Sigmoid colon (tissue), 7 donors: ENCODE data around the gene MYO1C. TPM values are rescaled to one million over a fixed set of nuclear protein-coding genes. Genes with fewer than 3 reads are reported as not detected.

Experiments
- DNase-seq: peaks from one replicate; pipeline ENCODE4 v3.0.0-alpha.2; 2019
- H3K27ac ChIP-seq, 4 donors: fragments of 200-600 bp; sonication (generic); one replicate each; pipeline ENCODE4 v1.5.1; 2016 to 2019; ENCODE audit warnings: mild to moderate bottlenecking in 1 of 4
- H3K27me3 ChIP-seq, 3 donors: fragments of 200-600 bp; sonication (generic); one replicate each; pipeline ENCODE4 v1.5.1; 2019; ENCODE audit warnings: mild to moderate bottlenecking in 1 of 3
- H3K36me3 ChIP-seq, 4 donors: fragments of 200-600 bp; sonication (generic); one replicate each; pipeline ENCODE4 v1.5.1; 2016 to 2019
- H3K4me1 ChIP-seq, 4 donors: fragments of 200-600 bp; sonication (generic); one replicate each; pipeline ENCODE4 v1.5.1; 2017 to 2019
- H3K4me3 ChIP-seq, 4 donors: fragments of 200-600 bp; sonication (generic); one replicate each; pipeline ENCODE4 v1.5.1; 2017 to 2019; ENCODE audit warnings: mild to moderate bottlenecking in 2 of 4, moderate library complexity in 1 of 4
- H3K9me3 ChIP-seq, 4 donors: fragments of 200-600 bp in 3 of 4; sonication (generic) in 3 of 4; one replicate each; pipeline versions ENCODE4 v1.5.1 to v1.6.1; 2013 to 2019
- CTCF ChIP-seq, 4 experiments: fragments of 450-650 bp in 3 of 4; fragments of 200-600 bp in 1 of 4; IDR thresholded peaks; one replicate each; pipeline ENCODE4 v1.5.1; 2016 to 2019; ENCODE audit warnings: antibody characterized with exemption in 4 of 4, mild to moderate bottlenecking in 3 of 4, moderate library complexity in 2 of 4
- EP300 ChIP-seq, 4 donors: sonication (generic); formaldehyde crosslinking; IDR thresholded peaks; one replicate each; pipeline ENCODE4 v1.6.1; 2017; ENCODE audit warnings: antibody characterized with exemption in 4 of 4
- POLR2A ChIP-seq, 2 donors: fragments of 450-650 bp; IDR thresholded peaks; one replicate each; pipeline ENCODE4 v1.6.1; 2016; ENCODE audit warnings: antibody characterized with exemption in 2 of 2, mild to moderate bottlenecking in 2 of 2, moderate library complexity in 2 of 2
- POLR2AphosphoS5 ChIP-seq, 4 donors: sonication (generic); formaldehyde crosslinking; IDR thresholded peaks; one replicate each; pipeline ENCODE4 v1.6.1; 2017; ENCODE audit warnings: antibody characterized with exemption in 4 of 4
- WGBS, 2 donors: extraction: QIAGEN DNeasy Blood & Tissue Kit; methylation state at CpG; one replicate each; pipeline ENCODE4 v1.1.7; 2013; 5-methylcytosine and 5-hydroxymethylcytosine counted together
- intact Hi-C: fragments of 100-400 bp; cut with DNase I; formaldehyde crosslinking; loops from one replicate; pipeline ENCODE4 v1.15.1; 2023
- polyA plus RNA-seq, 3 donors: library from polyadenylated mRNA; stranded (reverse); fragments of 200-250 nt; gene quantifications; one replicate each; pipeline ENCODE4 v1.2.3, GENCODE V29; 2013
- total RNA-seq, 4 donors: library from RNA; depleted of rRNA; stranded (reverse); fragments of >200 nt; gene quantifications; one replicate each; pipeline ENCODE4 v1.1.0, GENCODE V29; 2016
- donor health status: healthy with polysubstance abuse.
- donor health status: Bipolar disorder and iron deficiency.
- donor health status: healthy.

The MYO1C gene
- total and polyA plus RNA-seq, 7 donors = 72.7 to 179 (median 116) TPM

- Histone ChIP-seq H3K4me1 (peaks cover 0 to 2% (median 1%) of the 10 kb centered on the region in 4 donors), H3K27ac (no peak overlapping the region), H3K4me3 (no peak overlapping the region), H3K36me3 (peaks cover 0 to 56% (median 7%) of the 10 kb centered on the region in 4 donors), H3K9me3 (no peaks in the 10 kb centered on the region), H3K27me3 (no peaks in the 10 kb centered on the region)
- WGBS, 2 donors = 94 to 96% methylated on average over 5 of the region's 5 CpGs
- no peak for DNase-seq
- intact Hi-C loops = no loop called here
- TF ChIP-seq POLR2AphosphoS5 (IDR thresholded peaks at IDR 0.05) = no peak
- no peak for TF ChIP-seq POLR2A (IDR thresholded peaks at IDR 0.05)
- TF ChIP-seq EP300 (IDR thresholded peaks at IDR 0.05) = no peak
- TF ChIP-seq CTCF (IDR thresholded peaks at IDR 0.05) = no peak
Observed at GRCh38 chr17:1522626-1523025, 30.1 kb upstream of the MYO1C start.

- Histone ChIP-seq H3K27ac (no peak overlapping the region), H3K9me3 (no peaks in the 10 kb centered on the region), H3K4me1 (peaks cover 0 to 10% (median 7%) of the 10 kb centered on the region in 4 donors), H3K36me3 (peaks cover 0 to 43% (median 7%) of the 10 kb centered on the region in 4 donors), H3K27me3 (no peaks in the 10 kb centered on the region), H3K4me3 (no peak overlapping the region)
- WGBS, 2 donors = 91 to 94% methylated on average over 10 of the region's 10 CpGs
- TF ChIP-seq POLR2A (IDR thresholded peaks at IDR 0.05) (no peak), POLR2AphosphoS5 (IDR thresholded peaks at IDR 0.05) (no peak), CTCF (IDR thresholded peaks at IDR 0.05) (no peak), EP300 (IDR thresholded peaks at IDR 0.05) (no peak)
- DNase-seq = no peak
- intact Hi-C loops = no loop called here
Observed at GRCh38 chr17:1521086-1521640, 28.7 kb upstream of the MYO1C start.

GRCh38 chr17:1519678-1520077 is 27.2 kb upstream of the MYO1C start:
- peaks cover 0 to 31% (median 5%) of the 10 kb centered on the region in 4 donors for H3K36me3 ChIP-seq
- no peak for DNase-seq

GRCh38 chr17:1518410-1518809 is 25.9 kb upstream of the MYO1C start:
- peaks cover 0 to 31% (median 9%) of the 10 kb centered on the region in 4 donors for H3K36me3 ChIP-seq
- no peak overlapping the region for H3K4me3 ChIP-seq
- H3K27me3 ChIP-seq = no peaks in the 10 kb centered on the region
- intact Hi-C loops = loop anchor here (5.0 kb wide), 1 partner anchor 44 kb away; the partner anchor contains the start of gene PITPNA
- no peak for TF ChIP-seq POLR2AphosphoS5 (IDR thresholded peaks at IDR 0.05)
- no peak for TF ChIP-seq POLR2A (IDR thresholded peaks at IDR 0.05)
- TF ChIP-seq CTCF (IDR thresholded peaks at IDR 0.05) = no peak
- no peak for TF ChIP-seq EP300 (IDR thresholded peaks at IDR 0.05)
- DNase-seq = no peak
- H3K4me1 ChIP-seq = peaks cover 0 to 31% (median 28%) of the 10 kb centered on the region in 4 donors
- H3K9me3 ChIP-seq = no peaks in the 10 kb centered on the region
- H3K27ac ChIP-seq = no peak overlapping the region
- WGBS, 2 donors = 69 to 80% methylated on average over 2 of the region's 2 CpGs

More at GRCh38 chr17:1519678-1520077, 27.2 kb upstream of the MYO1C start:
- Histone ChIP-seq H3K4me1 (peaks cover 0 to 25% (median 18%) of the 10 kb centered on the region in 4 donors), H3K27ac (no peak overlapping the region), H3K27me3 (no peaks in the 10 kb centered on the region), H3K9me3 (no peaks in the 10 kb centered on the region), H3K4me3 (no peak overlapping the region)
- no peak for TF ChIP-seq CTCF (IDR thresholded peaks at IDR 0.05)
- no peak for TF ChIP-seq POLR2A (IDR thresholded peaks at IDR 0.05)
- TF ChIP-seq EP300 (IDR thresholded peaks at IDR 0.05) = no peak
- no peak for TF ChIP-seq POLR2AphosphoS5 (IDR thresholded peaks at IDR 0.05)
- 92 to 93% methylated on average over 7 of the region's 7 CpGs for WGBS, 2 donors
- intact Hi-C loops = loop anchor here (5.0 kb wide), 1 partner anchor 43 kb away; the partner anchor contains the start of gene PITPNA
